ENCODE results near the gene KDM5B.
A peak's percentile ranks its signal among the peaks of the same experiment; 100 is the strongest.
"Not testable (repeated sequence)": the region's sequence is repeated elsewhere in the genome, so short reads cannot be mapped to it uniquely, and the experiment has no call there.

Gene KDM5B

DNA sequence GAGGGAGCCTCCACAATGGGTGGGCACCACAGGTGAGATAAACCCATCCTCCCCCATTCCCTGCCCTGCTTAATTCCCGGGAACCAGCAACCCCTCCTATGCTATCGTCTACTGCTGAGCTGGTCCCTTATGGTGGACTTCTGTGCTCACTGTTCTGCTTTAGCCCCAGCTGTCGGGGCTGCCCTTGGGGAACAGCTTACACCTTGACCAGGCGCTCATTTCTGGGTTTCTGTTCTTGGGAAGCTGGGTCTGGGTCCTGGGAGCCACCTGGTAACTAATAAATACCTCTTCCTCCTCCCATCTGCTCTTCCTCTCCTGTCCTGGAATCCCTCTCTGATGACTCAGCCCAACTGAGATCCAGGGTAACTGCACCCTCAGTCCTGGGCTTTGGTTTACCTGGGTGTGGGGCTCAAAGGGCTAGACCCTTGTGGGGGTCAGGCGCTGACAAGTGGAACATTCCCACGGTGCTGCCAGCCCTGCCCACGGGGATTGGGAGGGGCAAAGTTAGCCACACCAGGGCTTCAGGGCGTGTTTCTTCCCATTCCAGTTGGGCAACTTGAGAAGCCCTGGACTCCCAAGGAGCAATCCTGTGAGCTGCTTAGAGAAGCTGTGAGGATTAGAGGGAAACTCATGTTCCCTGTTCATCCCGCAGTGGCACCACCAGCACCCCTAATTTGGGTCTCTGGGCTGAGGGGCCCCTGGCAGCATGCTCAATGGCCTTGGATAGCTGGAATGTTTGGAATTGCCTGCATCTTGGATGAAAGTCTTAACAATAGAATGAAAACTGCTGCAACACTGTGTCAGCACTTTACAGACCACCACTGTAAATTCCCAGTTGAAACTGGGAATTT lies 4.2 kb upstream of the KDM5B start:
- no peak for DNase-seq

DNA sequence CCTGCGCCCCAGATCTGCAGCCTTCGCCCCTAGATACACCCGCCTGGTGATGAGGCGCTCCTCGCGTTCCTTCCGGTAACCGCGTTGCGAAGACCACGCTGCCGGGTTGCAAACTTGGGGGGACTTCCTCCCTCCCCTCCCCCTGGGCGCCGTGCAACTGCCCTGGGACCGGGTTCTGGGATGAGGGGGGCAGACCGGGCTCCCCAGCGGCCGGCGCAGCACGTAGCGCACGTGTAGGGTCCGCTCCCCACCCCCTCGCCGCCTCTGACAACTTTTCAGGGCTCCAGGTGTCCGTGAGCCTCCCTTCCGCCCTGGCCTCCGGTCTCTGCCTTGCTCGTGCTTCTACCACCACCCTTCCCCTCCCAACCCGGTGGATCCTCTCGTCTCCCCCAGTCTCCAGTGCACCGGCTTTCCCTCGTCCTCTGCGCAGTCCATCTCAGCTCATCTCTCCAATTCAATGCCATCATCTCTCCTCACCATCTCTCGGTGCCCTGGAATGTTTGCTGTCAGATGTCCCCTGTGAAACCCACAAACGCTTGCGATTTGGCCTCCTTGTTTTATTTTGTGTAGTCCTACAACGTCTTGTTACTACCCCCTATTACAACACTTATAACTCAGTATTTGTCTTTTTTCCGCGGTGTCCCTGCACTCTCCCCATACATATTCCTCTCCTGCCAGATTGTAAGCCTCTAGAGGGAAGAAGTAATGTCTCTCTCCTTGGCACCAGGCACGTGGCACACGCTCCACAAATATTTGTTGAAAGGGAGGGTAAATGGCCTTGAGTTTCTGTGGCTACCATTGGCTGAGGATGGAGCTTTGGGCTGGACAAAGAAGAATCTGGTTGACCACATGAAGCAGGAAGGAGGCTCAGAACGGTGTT lies 3.3 kb upstream of the KDM5B start:
- peak; percentile 20 for DNase-seq

- peak; percentile 81 for DNase-seq
Observed at GRCh38 chr1:202810615-202811295, 2.5 kb upstream of the KDM5B start, which contains the start of gene PCAT6. Gene PCAT6 (plus strand): TSS chr1:202810954.

DNA sequence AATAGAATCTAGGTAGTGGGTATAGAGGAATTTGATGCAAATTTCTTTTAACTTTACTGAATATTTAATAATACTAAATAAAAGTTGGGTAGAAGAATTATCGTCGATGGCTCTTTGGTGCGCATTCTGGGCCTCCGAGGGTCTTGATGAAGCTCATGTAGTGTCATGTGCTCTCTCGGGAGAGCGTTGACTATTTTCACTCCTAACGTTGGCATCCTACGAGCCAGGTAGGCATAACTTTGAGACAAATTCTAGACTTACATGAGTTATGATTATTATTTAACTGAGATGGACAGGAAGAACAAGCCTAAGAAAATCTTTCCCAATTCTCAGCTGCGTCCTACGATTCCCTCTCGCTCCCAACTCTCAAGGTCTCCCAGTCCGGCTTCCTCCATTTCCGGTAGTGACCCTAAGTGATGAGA lies 2.0 kb upstream of the KDM5B start:
- DNase-seq: no peak

DNA sequence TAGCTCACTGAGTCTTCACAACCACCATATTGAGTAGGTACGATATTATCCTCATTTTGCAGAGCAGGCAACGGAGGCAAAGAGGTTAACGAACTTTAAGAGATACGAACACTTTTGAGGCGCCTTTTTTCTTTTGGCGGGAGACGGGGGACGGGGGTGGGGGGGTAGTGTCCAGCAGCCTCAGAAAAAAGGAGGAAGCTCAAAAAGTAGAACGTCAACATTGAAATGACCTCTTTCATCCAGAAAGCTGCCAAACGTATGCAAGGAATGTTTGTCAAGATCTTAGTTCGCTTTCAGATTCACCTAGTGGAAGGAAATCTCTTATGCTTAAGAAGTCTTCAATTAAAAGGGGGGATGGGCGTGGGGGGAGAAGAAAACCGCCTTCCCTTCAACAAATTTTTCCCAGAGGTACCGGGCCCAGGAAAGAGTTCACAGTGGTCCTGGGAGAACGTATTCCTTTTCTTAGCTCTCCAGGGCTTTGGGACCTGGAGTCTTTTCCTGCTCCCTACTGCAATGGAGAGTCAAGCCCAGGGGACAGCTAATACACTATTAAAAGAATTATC lies 1.5 kb upstream of the KDM5B start:
- DNase-seq: no peak

DNA sequence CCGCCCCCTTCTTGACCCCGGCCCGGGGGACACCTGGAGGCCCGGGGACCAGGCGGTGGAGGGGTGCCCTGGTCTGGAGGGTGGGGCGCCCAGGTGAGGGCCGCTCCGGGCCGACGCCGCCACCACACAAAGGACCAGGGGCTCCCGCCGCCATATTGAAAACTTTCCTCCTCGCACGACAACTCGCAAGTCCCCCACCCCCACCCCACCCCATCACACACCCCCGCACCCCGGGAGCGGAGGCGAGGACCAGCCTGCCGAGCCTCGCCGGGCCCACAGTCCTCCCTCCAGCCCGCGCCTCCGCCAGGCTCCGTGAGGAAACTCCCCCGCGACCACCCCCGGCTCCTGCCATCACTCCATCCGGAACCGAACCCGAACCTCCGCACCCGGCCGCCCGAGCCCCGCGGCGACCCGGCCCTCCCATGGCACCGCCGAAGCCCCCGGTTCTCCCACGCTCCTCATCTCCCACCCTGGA lies 733 bp downstream of the KDM5B start:
- peak; percentile 27 for DNase-seq

DNA sequence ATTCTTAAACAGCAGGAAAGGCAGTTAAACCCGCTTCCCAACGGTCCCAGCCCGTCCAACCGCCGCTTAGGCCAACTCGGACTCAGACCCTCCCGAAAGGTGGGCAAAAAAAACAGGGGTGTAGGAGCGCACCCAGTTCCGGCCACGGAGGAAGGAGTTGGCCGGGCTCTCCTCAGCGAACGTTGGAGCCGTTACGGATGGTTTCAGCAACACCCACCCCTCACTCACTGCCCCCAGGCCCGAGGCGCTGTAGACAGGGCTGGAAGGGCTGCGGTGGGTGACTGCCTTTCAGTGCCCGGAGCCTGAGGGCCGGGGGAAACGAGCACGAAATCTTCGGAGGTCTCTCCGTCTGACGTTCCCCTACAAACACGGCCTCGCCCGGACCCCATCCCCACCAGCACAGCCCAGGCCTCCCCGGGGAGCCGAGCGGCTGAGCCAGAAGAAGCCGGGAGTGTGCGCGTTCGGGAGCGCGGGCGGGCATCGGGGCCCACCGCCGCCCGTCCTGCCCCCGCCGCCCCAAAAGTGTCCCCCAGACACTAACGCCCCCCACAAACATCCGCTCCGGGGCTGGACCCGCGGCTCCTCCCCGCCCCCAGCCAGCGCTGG lies 1.3 kb downstream of the KDM5B start:
- DNase-seq: peak; percentile 15

DNA sequence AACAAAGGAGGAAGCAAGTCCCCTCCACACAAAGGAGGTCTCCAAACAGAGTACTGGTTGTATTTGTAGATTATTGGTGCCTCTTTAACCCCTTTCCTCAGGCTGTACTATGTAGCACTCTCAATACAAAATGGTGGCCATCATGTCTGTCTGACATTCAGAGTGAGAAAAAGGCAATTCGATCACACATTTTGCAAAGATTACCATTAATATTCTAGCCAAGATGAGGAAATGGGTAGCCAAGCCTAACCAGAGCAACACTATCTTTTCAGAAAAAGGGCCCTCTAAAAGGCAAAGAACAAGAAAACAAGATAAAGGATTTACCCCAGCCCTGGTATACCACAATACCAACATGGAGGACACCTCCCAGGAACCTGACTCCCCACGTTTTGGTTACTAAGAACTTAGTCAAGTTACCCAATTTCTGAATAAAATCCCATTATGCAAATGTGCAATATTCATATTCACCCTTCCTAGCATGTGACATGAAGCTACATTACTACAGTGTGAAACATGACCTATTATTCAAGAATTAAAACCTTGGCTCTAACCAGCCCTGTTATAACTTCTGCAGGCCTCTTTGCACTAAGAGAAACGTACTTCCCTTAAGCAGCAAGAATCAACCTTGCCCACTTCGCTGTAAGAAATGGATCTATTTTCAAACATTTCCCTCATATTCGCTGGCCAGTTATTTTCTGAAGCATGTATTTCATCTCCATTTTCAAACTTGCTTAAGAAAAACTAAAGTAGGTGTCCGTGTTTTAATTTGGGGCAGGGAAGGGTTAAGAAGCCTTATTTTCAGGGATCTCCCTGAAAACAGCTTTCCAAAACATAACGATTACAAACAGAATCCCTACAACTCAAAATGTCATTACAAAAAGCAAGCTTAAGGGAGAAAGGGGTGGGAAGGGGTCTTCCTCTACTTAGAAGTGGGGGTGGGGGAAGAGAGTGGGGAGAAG lies 2.1 kb downstream of the KDM5B start:
- no peak for DNase-seq

DNA sequence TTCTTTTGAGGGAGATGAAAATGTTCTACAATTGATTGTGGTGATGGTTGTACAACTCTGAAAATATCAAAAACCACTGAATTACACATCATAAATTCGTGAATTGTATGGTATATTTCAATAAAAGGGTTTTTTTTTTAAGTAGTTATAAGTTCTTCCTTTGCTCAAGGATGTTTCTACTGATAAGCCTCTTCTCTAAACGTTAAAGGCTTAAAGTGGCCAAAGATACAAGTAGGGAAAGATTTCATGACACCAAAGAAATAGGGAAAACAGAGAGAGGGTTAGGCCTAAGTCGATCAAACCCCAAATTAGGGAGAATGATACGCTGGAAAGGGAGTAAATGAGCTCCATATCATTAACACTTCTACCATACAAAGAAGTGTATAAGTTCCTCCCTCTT lies 4.1 kb downstream of the KDM5B start:
- DNase-seq: no peak

DNA sequence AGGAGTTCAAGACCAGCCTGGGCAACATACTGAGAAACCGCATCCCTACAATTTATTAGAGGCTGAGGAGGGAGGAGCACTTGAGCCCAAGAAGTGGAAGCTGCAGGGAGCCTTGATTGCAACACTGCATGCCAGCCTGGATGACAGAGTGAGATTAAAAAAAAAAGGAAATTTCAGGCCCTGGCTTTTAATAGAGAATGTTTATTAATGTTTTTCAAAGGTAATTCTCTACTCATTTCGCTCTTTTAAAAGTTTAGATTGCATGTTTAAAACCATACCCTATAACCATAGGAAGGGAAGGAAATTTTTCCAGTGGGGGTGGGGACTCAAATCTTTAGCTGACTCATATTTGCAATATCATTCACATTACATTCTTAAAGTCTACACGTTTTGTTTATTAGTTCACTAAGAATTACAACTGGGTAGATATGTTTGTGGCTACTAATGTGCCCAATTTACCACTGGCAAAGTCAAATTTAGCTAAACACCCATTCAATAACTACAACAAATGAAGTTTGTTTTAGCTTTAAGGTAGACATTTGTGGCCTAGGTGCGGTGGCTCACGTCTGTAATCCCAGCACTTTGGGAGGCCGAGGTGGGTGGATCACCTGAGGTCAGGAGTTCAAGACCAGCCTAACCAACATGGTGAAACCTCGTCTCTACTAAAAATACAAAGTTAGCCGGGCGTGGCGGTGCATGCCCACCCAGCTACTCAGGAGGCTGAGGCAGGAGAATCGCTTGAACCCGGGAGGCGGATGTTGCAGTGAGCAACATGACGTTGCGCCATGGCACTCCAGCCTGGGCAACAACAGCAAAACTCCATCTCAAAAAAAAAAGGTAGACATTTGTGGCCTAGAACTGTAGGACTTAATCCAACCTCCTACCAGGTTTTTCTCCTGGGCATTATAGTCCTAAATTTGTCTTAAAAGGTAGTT lies 5.0 kb downstream of the KDM5B start:
- DNase-seq: no peak

- no peak for DNase-seq
Observed at GRCh38 chr1:202802034-202802433, 6.2 kb downstream of the KDM5B start.

- DNase-seq: no peak
Observed at GRCh38 chr1:202801175-202801574, 7.0 kb downstream of the KDM5B start.

GRCh38 chr1:202800742-202801141 lies 7.5 kb downstream of the KDM5B start:
- DNase-seq: no peak

- DNase-seq: no peak
Observed at GRCh38 chr1:202798792-202799331, 9.4 kb downstream of the KDM5B start.

DNA sequence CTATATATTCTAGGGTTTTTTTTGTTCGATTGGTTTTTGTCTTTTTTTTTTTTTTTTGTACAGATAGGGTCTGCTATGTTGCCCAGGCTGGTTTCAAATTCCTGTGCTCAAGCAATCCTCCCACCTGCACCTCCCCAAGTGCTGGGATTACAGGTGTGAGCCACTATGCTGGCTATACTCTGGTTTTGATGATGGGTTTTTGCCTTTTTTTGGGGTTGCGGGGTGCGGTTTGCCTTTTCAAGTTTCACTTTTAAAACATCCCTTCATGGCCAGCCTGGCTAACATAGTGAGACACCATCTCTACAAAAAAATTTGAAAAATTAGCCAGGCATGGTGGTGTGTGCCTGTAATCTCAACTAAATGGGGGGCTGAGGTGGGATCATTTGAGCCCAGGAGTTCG lies 10.0 kb downstream of the KDM5B start:
- DNase-seq: no peak

- no peak for DNase-seq
Observed at GRCh38 chr1:202796670-202797069, 11.6 kb downstream of the KDM5B start.

- not testable (repeated sequence) for DNase-seq
Observed at GRCh38 chr1:202794931-202795330, 13.3 kb downstream of the KDM5B start.

DNA sequence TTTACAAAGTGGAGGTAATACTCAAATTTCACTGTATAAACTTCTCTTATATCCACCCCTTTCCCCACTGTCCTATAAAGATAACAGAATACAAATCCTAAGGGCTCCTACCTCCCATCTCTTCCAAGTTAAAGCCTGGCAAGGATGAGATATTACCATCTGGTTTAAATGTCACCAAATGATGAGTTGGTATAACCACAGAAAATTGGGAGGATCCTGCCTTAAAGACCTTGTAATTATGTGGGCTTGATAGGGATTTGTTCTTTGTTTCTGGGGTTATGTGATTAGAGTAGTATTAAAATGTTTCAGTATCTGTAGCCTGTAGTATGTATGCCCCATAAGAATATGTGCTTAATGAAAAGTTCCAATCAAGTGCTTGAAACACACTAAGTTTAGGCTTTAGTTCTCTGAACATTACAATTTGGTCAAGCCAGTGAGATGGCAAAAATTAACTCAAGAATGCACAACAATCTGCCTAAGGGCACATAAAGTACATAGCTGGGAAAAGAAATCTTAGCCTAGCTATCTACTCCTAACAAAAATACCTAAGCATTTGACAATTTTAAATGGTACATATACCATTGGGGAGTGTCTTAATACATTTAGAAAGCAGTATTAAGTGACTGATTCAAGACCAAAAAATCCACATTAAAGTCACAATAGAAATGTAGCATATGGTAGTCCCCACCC lies 14.0 kb downstream of the KDM5B start:
- no peak for DNase-seq

All from activated CD4-positive, alpha-beta T cell treated with anti-CD3 and anti-CD28 coated beads, Interleukin-2, amount 50 U/mL, for 1 hour (primary cell).